Skeletal muscle tissue (tissue), 4 donors: ENCODE measurements around the gene LAMTOR2. TPM values are rescaled to one million over a fixed set of nuclear protein-coding genes. Genes with fewer than 3 reads are reported as not detected.

Source experiments
- H3K27ac ChIP-seq: one replicate; pipeline ENCODE4 v1.7.0; 2013; ENCODE audit warnings: mild to moderate bottlenecking, low read depth, low read length, inconsistent platforms
- H3K27me3 ChIP-seq, 3 donors: one replicate each; pipeline ENCODE4 v1.7.0; 2013; ENCODE audit warnings: low read length in 3 of 3; ENCODE audit not compliant: control insufficient read depth in 3 of 3, insufficient read depth in 3 of 3
- H3K36me3 ChIP-seq, 3 donors: one replicate each; pipeline ENCODE4 v1.7.0; 2013; ENCODE audit warnings: low read length in 3 of 3; ENCODE audit not compliant: control insufficient read depth in 3 of 3, insufficient read depth in 3 of 3
- H3K4me1 ChIP-seq, 3 donors: one replicate each; pipeline ENCODE4 v1.7.0; 2013; ENCODE audit warnings: low read length in 3 of 3, mild to moderate bottlenecking in 3 of 3; ENCODE audit not compliant: control insufficient read depth in 3 of 3, insufficient read depth in 3 of 3
- H3K4me3 ChIP-seq, 3 donors: one replicate each; pipeline ENCODE4 v1.7.0; 2013; ENCODE audit warnings: low read length in 3 of 3
- H3K9ac ChIP-seq, 3 donors: one replicate each; pipeline ENCODE4 v1.7.0; 2013; ENCODE audit warnings: low read length in 3 of 3, mild to moderate bottlenecking in 3 of 3, moderate library complexity in 2 of 3, low read depth in 1 of 3
- H3K9me3 ChIP-seq, 3 donors: one replicate each; pipeline ENCODE4 v1.7.0; 2013; ENCODE audit warnings: low read length in 3 of 3; ENCODE audit not compliant: control insufficient read depth in 3 of 3
- total RNA-seq: library from RNA; depleted of rRNA; stranded (reverse); fragments of >200 nt; gene quantifications from one replicate; pipeline ENCODE4 v1.2.3, GENCODE V29; 2014
- donor health status: Osteomylitis.

Gene LAMTOR2
- total RNA-seq, 1 donor from 2014 or later: 35.0 TPM

DNA sequence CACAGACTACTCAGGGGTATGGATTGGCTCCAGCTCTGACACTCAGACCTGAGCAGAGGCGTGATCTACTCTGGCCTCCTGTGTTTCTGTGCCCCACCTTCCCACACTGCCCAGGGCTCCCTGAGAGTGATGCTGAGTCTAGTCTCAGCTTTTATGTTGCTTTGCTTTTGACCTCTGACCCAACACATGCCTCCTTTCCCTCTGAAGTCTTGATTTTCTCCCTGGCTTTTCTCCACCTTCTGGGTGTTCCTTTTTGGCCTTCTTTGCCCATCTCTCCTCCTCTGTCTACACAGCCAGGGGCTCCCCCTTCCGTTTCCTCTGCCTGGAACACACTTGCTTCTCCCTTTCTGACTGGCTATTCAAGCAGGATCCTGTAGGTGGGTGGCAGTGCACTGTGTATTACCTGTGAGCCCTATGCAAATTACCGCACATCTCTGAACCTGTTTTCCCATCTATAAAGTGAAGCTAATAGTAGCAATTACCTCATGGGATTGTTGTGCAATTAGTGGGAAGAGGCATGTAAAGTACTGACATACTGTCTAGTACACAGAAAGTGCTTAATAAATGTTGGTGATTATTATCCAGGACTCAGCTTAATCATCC, 41.4 kb downstream of the LAMTOR2 start:
- Histone ChIP-seq H3K9me3 (no peaks in the 10 kb centered on the region), H3K27ac (peak overlapping the region; percentile 78), H3K4me1 (peaks cover 18 to 23% (median 19%) of the 10 kb centered on the region in 3 donors), H3K36me3 (no peaks in the 10 kb centered on the region), H3K27me3 (no peaks in the 10 kb centered on the region), H3K9ac (peak overlapping the region; percentile 3 to 66 (median 58)), H3K4me3 (no peak overlapping the region)

DNA sequence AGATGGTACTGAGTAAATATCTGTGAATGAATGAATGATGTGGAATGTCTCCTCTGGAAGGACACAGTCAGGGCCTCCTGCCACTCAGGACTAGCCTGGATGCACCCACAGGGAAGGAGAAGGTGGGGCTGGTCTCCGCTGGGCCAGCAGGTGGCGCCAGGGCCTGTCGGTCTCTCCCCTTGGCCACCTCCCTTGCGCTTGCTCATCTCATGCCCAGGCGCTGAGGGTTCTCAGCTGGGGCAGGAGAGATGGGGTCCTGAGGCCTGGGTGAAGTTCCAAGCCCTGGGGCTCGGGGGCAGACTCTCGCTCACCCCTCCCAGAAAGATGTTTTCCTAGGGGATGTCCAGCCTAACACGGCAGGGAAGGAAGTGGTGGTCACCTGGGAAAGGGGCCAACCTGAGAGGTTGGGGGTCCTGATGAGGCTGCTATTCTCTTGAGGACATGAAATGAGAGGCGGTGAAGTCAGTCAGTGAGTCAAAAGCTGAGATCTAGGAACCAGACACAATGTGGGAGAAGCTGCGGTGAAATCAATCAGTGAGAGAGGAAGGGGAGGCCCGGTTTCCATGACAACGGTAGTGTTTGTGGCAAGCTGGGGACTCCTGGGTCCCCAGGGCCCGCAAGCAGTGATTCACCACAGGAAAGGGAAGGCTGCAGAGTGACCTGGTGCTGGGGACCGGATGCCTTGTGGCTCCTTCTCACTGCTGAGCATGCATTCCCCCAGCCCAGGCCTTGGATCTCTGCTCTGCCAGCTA, 42.2 kb downstream of the LAMTOR2 start:
- Histone ChIP-seq H3K9ac (peak overlapping the region; percentile 44 to 66 (median 58)), H3K4me3 (peak overlapping the region in 1 of 3 donors; percentile 45), H3K36me3 (no peaks in the 10 kb centered on the region), H3K27ac (peak overlapping the region; percentile 78), H3K27me3 (no peaks in the 10 kb centered on the region), H3K4me1 (peaks cover 18 to 23% (median 19%) of the 10 kb centered on the region in 3 donors), H3K9me3 (no peaks in the 10 kb centered on the region)

DNA sequence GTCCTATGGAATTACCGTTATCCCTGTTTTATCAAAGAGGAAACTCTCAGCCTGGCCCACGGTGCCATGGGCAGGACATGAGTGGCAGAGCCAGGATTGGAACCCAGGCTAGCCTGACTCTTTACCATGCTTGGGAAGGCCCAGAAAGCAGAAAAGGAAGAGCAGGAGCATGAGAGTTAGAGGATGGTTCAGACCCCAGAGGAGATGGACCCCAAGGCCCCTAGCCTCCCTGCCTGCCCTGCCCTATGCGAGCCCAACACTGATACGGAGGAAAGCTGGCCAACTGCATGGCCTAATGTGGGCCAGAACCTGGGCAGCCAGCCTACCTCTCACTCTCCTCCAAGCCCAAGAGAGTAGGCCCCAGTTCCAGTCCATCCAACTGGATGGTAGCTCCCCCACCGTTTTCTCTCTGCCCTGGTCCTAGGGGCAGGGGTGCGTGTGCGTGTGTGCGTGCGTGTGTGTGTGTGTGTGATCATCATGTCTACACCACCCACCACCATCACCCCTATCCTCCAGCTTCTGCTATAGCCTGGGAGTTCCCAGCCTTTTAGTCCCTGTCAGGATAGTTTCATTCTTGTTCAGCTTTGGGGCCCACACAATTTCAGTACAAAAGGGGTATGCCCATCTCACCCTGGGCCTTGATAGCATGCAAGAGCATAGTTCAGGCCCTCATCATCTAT, 43.1 kb downstream of the LAMTOR2 start:
- Histone ChIP-seq H3K27me3 (no peaks in the 10 kb centered on the region), H3K4me1 (peaks cover 25 to 30% (median 26%) of the 10 kb centered on the region in 3 donors), H3K36me3 (no peaks in the 10 kb centered on the region), H3K9ac (peak overlapping the region; percentile 8 to 58 (median 21)), H3K4me3 (no peak overlapping the region), H3K9me3 (no peaks in the 10 kb centered on the region), H3K27ac (peak overlapping the region; percentile 78)

DNA sequence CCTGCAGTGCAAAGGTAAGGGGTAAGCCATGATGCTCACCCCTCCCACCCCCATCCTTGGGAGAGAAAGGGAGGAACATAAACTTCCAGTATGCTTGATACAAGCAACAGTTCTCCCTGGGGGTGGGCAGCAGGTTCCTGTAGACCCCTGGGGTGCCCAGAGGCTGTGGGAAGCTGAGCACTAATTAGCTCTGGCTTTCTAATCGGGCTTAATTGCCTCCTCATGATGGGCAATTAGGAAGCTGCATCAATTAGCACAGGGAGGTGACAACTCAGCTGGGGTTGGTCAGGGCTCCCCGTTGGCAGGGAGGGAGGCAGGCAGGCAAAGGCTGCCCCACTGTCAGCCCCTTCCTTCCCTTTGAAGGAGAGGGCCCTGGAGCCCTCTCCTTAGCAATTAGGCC, 44.2 kb downstream of the LAMTOR2 start:
- Histone ChIP-seq H3K9me3 (no peaks in the 10 kb centered on the region), H3K9ac (no peak overlapping the region), H3K27me3 (no peaks in the 10 kb centered on the region), H3K36me3 (no peaks in the 10 kb centered on the region), H3K4me3 (no peak overlapping the region), H3K4me1 (peaks cover 36 to 42% (median 38%) of the 10 kb centered on the region in 3 donors), H3K27ac (no peak overlapping the region)

DNA sequence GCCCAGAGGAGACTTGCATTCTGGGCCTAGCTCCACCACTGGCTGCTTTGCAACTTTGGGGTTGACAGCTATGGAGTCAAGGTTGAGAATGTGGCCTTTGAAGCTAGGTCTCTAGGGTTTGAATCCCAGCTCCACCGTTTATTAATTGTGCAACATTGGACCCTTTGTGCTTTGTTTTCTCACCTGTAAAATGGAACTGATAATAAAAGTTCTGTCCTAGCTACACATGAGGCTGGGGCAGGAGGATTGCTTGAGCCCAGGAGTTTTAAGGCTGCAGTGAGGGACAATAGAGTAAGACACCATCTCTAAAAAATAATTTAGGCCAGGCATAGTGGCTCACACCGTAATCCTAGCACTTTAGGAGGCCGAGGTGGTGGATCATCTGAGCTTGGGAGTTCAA, 44.7 kb downstream of the LAMTOR2 start:
- Histone ChIP-seq H3K9ac (no peak overlapping the region), H3K4me3 (no peak overlapping the region), H3K27me3 (no peaks in the 10 kb centered on the region), H3K9me3 (no peaks in the 10 kb centered on the region), H3K36me3 (no peaks in the 10 kb centered on the region), H3K4me1 (peaks cover 41 to 47% (median 43%) of the 10 kb centered on the region in 3 donors), H3K27ac (no peak overlapping the region)

DNA sequence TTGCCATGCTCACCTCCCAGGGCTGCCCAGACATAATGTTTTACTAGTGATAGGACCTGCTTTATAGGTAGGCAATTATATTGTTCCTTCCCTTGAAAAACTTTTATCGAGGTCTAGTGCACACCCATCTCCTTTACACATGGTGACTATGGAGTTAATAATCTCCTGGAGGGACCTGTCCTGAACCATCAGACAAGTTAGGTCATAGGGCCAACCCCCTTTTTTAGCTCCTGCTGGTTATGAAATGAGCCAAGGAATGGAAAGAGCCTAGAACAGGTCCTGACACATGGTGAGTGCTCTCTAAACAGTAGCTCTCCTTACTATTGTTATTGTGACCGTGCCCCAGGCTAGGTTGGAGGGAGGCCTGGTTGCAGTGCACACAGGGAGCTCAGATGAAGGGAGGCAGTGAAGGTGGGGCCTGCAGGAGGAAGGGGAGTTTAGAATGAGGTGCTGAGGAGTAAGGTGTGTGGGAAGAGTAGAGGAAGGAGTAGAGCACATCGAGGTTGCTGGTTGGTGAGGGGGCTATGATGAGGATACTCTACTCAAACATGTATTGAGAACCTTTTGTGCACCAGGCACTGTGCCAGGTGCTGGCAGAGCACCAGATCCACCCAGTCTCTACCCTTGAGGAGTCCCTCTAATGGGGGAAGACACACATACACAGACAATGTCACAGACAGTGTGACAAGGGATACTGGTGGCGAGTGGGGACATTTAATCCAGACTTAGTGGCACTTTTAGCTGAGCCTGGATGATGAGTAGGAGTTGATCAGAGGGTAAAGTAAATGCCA, 45.8 kb downstream of the LAMTOR2 start:
- Histone ChIP-seq H3K4me1 (peaks cover 52 to 58% (median 54%) of the 10 kb centered on the region in 3 donors), H3K36me3 (no peaks in the 10 kb centered on the region), H3K27me3 (no peaks in the 10 kb centered on the region), H3K4me3 (no peak overlapping the region), H3K27ac (no peak overlapping the region), H3K9me3 (no peaks in the 10 kb centered on the region), H3K9ac (peak overlapping the region in 2 of 3 donors; percentile 11 to 43)

DNA sequence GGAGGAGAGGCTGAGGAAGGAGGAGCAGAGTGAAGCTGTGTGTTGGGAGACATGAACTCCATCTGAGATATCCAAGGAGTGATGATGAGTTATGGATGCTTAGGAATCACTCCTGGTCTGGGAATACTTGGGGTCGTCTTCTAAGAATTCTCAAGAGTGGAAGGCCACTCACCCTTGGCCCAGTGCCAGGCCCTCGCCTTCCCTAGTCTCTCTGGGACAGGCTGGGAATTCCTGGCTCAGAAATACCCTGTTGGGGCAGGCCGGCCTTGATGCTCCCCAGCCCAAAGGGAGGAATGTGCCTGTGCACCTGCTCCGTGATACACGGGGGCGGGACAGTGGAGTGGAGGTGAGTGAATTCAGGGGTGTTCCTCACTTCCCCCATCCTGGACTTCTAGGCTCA, 47.3 kb downstream of the LAMTOR2 start:
- H3K4me3 ChIP-seq: no peak overlapping the region
- H3K27ac ChIP-seq: peak overlapping the region; percentile 98
- peaks cover 56 to 60% (median 56%) of the 10 kb centered on the region in 3 donors for H3K4me1 ChIP-seq
- H3K36me3 ChIP-seq: no peaks in the 10 kb centered on the region
- H3K27me3 ChIP-seq: no peaks in the 10 kb centered on the region
- peak overlapping the region in 1 of 3 donors; percentile 9 for H3K9ac ChIP-seq
- no peaks in the 10 kb centered on the region for H3K9me3 ChIP-seq

DNA sequence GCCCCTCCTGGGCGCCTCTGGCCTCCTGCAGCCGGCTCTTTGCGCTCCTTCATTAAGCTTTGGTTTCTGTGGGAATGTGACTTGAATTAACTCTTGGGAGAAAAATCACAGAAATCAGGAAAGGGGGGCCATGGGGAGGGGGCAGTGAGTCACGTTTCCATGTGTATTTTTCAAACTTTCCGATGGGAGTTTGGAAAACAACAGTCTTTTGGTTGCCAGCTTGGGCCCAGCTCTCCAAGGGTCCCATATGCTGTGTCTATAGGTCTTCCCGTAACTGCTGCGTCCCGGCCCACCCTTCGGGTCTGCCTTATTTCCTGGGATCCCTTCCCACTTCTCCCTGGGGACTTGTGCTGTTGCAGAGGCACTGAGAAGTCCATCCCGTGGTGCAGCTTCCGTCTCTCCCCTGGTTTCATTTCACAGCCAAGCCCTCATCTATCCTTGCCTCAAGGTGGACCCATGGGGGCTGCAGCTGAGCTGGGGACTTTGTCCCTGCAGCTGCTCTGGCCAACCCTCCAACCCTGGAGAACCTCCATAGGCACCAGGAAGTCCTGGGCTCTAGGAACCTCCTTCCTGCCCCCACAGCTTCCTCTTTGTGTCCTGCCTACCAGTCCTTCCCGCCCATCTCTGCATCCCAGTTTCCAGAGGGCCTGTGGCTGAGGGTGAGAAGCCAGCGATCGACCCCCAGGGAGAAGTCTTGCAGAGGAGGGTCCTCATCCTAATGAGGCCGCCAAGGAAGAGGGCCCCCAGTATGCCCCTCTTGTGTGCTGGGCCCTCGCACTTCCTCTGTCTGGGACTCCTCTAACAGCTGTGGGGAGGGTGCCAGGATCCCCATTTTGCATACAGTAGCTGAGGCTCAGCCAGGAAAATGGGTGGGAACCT, 48.3 kb downstream of the LAMTOR2 start:
- Histone ChIP-seq H3K9me3 (no peaks in the 10 kb centered on the region), H3K36me3 (no peaks in the 10 kb centered on the region), H3K27ac (peak overlapping the region; percentile 98), H3K27me3 (no peaks in the 10 kb centered on the region), H3K9ac (peak overlapping the region; percentile 28 to 73 (median 60)), H3K4me3 (peak overlapping the region; percentile 32 to 48 (median 35)), H3K4me1 (peaks cover 57 to 61% (median 57%) of the 10 kb centered on the region in 3 donors)

DNA sequence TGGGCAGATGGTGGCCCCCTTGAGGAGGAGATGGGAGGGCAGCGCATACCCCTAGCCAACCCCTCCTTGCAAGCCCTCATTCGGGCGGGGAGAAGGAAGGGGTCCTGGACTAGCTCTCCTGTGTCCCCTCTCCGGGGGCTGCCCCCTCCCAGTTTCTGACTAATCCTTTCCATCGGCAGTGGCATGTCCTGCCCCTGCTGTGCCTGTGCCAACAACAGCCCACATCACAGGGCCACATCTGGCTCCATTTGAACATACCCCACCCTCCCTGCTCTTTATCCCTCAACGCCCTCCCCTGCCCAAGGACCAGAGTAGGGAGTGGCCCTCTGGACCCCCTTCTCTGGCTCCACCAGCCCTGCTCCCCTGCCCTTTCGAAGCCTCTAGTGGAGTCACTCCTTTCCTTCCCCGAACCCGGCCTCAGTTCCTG, 49.0 kb downstream of the LAMTOR2 start:
- Histone ChIP-seq H3K9me3 (no peaks in the 10 kb centered on the region), H3K27me3 (no peaks in the 10 kb centered on the region), H3K9ac (peak overlapping the region; percentile 28 to 73 (median 60)), H3K4me3 (peak overlapping the region; percentile 7 to 48 (median 32)), H3K36me3 (no peaks in the 10 kb centered on the region), H3K4me1 (peaks cover 63 to 67% (median 64%) of the 10 kb centered on the region in 3 donors), H3K27ac (peak overlapping the region; percentile 98)
